HG03060 (cell line): ENCODE data around the gene PLCXD3.

ENCODE experiments used
- ATAC-seq: cut with Tn5 transposase; IDR thresholded peaks from one replicate; pipeline ENCODE4 v1.9.1; 2021; ENCODE audit warnings: low read depth, moderate number of reproducible peaks; ENCODE audit not compliant: unreplicated experiment

The PLCXD3 gene

GRCh38 chr5:41305056-41305455 is 205.3 kb downstream of the PLCXD3 start:
- no peak for ATAC-seq

GRCh38 chr5:41296066-41296465 is 214.3 kb downstream of the PLCXD3 start:
- no peak for ATAC-seq

GRCh38 chr5:41291323-41291722 is 219.1 kb downstream of the PLCXD3 start:
- no peak for ATAC-seq

GRCh38 chr5:41290810-41291209 is 219.6 kb downstream of the PLCXD3 start:
- no peak for ATAC-seq

- ATAC-seq, result no peak
Measured at GRCh38 chr5:41289970-41290464, 220.4 kb downstream of the PLCXD3 start.

- no peak for ATAC-seq
Measured at GRCh38 chr5:41286696-41287095, 223.7 kb downstream of the PLCXD3 start.

GRCh38 chr5:41286165-41286564 is 224.2 kb downstream of the PLCXD3 start:
- no peak for ATAC-seq

- ATAC-seq, result no peak
Measured at GRCh38 chr5:41284938-41285337, 225.5 kb downstream of the PLCXD3 start.

GRCh38 chr5:41281215-41281810 is 229.1 kb downstream of the PLCXD3 start:
- no peak for ATAC-seq

GRCh38 chr5:41279040-41279439 is 231.4 kb downstream of the PLCXD3 start:
- ATAC-seq, result no peak

GRCh38 chr5:41277476-41278245 is 232.7 kb downstream of the PLCXD3 start:
- ATAC-seq, result no peak

GRCh38 chr5:41275813-41276512 is 234.4 kb downstream of the PLCXD3 start:
- ATAC-seq, result no peak

GRCh38 chr5:41270423-41271251 is 239.8 kb downstream of the PLCXD3 start:
- ATAC-seq, result peak; percentile 70

- ATAC-seq, result no peak
Measured at GRCh38 chr5:41268894-41269293, 241.5 kb downstream of the PLCXD3 start.

GRCh38 chr5:41266377-41266776 is 244.0 kb downstream of the PLCXD3 start:
- no peak for ATAC-seq

- no peak for ATAC-seq
Measured at GRCh38 chr5:41264019-41264418, 246.4 kb downstream of the PLCXD3 start.

- no peak for ATAC-seq
Measured at GRCh38 chr5:41263335-41263734, 247.1 kb downstream of the PLCXD3 start.
